GM19468 (cell line): Measurements from ENCODE around the gene IRX4.

Experiments used
- ATAC-seq: cut with Tn5 transposase; IDR thresholded peaks from one replicate; pipeline ENCODE4 v1.9.1; 2021; ENCODE audit warnings: mild to moderate bottlenecking, moderate library complexity, moderate number of reproducible peaks; ENCODE audit not compliant: unreplicated experiment; ENCODE audit errors: extremely low read depth

The IRX4 gene

GRCh38 chr5:1842004-1842819, 40.5 kb downstream of the IRX4 start:
- ATAC-seq, result no peak

- ATAC-seq, result no peak
Observed at GRCh38 chr5:1840741-1841521, 41.8 kb downstream of the IRX4 start.

- no peak for ATAC-seq
Observed at GRCh38 chr5:1840071-1840547, 42.6 kb downstream of the IRX4 start.

DNA sequence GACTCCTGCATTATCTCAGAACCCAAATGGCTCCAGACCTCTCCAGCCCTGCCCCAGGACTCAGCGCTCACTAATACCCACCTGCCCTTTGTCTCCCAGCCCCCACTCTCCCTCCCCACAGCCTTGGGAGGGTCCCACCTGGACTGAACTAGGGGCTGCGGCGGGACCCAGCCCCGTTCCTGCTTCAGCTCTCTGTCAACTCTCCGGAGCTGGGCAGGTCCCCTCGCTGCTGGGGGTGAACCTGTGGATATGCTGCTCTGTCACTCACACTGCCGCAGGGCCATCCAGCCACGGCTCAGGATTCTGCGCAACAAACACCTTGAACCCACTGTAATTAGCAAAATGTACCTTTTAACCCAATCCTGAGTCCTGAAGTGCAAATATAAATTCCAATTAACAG, 44.7 kb downstream of the IRX4 start:
- ATAC-seq, result no peak

- ATAC-seq, result no peak
Observed at GRCh38 chr5:1836891-1837880, 45.5 kb downstream of the IRX4 start.

DNA sequence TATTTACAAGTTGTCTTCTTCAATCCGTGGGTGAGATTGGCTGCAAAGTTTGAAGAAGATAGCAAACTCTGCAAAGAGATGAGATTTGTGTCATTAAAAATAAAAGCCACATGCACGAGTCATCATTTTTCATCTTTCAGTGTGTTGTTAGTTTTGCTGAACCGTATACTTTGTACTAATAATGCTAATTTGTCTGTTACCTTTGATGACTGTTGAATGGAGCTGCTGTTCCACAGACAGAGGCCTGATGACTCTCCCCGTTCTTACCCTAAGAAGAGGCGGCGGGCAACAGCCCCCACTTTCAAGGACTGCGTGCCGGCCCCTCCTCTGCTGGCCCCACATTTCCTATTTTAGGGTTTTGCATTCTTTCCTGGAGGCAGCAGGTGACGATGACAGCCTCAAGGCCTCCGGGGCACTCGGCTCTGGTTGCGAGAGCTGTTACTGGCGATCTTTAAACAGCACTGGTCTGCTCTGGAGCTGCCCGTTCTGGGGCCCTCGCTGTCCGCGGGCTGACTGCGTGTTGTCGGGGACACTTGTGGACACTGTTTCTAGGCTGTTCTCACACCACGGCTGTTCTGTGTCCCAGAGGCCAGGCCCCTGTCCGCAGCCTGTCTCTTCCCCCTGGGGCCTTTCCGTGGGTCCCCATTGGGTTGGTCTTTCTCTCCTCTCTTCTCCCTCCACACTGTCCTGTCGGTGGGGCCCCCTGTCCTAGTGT, 46.4 kb downstream of the IRX4 start:
- no peak for ATAC-seq

GRCh38 chr5:1835431-1835830, 47.3 kb downstream of the IRX4 start:
- no peak for ATAC-seq

DNA sequence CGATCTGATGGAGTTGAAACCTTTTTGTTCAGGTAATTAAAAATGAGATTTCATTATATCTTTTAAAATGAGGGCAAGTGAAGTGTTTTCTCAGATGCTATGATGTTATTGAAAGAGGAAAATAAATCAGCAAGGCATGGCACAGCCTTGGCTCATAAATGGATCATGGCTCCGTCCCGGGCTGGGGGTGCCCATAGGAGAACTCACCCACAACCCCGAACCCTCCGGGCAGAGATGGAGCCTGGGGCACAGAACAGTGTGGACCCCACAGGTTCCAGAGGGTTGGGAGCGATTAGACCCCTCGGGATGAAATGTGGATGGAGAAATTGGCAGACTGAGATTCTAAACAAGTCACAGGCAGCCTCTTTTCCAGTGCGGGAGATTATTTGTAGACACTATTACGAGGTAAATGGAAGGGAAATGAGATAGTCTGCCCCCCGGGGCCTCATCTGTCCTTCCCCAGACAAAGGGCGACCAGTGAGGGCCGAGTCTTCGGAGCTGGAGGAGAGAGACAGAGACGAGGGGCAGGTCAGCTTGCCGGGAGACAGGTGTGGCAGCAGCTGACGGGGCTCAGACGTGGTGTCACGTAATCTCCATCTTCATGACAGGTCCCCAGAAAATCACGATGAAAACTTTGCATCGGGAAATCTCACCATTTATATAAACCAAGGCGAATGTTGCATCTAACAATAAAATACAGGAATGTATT, 47.9 kb downstream of the IRX4 start:
- no peak for ATAC-seq

DNA sequence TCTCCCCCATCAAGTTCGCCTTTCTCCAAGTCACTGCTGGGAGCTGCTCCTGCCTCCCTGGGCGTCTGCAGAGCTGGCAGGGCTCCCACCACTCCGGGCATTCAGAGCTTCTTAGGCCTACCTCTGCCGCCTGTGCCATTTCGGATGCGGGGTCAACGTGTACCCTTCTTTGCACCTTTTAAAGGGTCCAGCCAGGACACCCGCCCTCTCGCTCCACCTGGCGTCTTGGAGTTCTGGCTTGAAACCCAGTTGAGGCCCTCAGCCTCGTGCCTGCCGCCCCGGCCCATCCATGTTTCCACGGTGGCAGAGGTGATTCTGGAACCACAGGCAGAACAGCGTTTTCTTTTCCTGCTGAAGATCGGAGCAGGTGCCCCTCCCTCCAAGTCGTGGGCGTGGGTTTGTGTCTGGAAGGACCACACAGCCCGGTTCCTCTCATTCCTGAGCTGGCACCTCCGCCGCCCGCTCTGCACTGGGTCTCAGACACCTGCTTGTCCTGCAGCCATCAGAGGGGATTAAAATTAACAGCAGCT, 48.6 kb downstream of the IRX4 start:
- no peak for ATAC-seq

DNA sequence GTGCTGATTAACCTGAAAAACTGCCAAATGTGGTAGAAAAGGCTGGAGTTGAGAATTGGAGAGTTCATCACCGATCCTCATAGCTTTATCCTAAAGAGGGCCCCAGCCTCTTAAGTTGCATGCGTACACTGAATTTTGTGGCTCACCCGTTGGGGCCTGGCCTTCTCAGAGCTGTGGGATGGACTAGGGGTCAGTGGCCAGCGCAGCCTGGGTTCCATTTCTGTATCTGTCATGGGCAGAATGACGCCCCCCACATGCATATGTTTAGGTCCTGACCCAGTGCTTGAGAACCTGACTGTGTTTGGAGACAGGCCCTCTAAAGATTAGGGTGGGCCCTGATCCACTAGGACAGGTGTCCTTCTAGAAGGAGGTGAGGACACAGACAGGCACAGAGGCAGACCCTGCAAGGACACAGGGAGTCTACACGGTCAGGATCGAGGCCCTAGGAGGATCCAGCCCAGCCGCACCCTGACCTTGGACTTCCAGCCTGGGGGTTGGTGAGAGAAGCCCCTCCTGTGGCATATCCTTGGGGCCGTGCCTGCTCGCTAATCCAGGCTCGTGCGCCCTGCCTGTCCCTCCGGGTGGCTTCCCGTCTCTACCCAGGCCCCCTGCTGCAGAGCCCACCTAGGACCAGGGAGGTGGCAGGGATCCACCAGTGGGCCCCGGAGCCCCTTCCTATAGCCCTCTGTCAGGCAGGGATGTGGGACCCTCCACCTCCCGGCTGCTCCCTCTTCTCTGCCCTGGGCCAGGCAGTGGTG, 49.3 kb downstream of the IRX4 start:
- ATAC-seq, result no peak

GRCh38 chr5:1832511-1833250, 50.0 kb downstream of the IRX4 start:
- no peak for ATAC-seq

DNA sequence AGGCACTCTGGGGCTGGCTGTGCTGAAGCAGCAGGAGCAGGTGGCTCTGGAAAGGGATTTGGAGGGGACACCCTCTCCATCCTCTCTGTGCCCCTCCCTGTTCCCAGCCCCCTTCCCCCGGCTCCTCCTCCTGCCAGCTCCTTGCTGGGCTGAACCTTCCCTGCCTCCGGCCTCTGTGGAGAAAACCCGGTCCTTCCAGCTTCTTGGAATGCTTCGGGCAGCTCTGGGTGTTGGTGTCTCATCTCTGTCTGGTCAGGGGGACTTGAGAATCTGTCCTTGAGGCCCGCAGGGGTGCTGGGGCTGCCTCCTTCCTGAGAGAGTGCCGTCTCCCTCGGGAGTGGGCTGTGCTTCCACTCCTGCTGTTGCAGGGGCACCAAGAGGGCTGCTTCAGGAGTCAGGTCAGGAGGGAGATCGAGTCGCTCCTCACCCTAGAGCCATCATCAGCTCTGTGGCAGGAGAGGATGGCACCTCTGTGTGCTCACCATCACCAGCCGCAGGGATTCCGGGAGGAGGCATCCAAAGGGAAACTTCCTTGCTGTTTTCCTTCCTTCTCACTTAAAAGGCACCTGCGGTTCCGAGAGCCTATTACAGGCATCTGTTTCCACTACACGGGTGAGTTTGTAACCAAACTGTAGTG, 50.9 kb downstream of the IRX4 start:
- no peak for ATAC-seq

GRCh38 chr5:1831257-1831656, 51.5 kb downstream of the IRX4 start:
- ATAC-seq, result no peak

DNA sequence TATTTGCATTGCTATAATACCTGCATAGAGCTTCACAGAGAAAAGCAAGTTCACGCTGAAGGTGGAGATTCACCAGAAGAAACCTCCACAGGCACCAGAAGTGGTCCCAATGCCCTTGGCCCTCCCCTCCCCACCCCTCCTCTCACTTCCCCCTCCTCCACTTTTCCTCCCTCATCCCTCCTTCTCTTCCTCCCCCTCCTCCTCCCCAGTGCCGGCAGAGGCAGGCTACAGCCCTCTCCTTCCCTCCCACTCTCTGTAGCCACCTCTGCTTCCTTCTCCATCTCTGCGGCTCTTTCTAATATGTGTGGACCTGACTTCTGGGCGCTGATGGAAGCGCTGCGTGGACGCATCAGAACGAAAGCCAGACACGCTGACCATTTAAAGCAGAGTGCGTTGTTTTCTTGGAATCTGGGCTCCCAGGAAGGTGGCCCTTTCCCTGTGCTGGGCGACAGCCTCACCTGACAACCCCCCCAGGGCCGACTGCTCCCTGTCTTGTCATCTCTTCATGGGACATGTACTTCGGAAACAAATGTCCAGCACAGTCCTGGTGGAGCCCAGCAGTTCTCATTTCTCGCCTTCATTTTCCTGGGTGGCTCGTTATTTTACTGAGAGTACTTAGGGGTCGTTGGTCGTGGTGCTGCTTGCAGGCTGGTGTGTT, 52.0 kb downstream of the IRX4 start:
- ATAC-seq, result no peak

GRCh38 chr5:1827886-1828397, 54.8 kb downstream of the IRX4 start:
- ATAC-seq, result no peak
